GM23248 (cell line): Measurements from ENCODE around the gene TBCK. TPM values are rescaled to one million over a fixed set of nuclear protein-coding genes. Genes with fewer than 3 reads are reported as not detected.

Experiments used
- DNase-seq: peaks from one replicate; pipeline ENCODE4 v3.0.0-alpha.2; 2015
- H2AFZ ChIP-seq: fragments of 200-600 bp; sonication (generic); 2 replicates; pipeline ENCODE4 v1.6.1; 2016; ENCODE audit warnings: antibody characterized with exemption
- H3F3A ChIP-seq: fragments of 200-600 bp; sonication (generic); 2 replicates; pipeline ENCODE4 v1.6.1; 2016; ENCODE audit warnings: mild to moderate bottlenecking, antibody characterized with exemption, mixed run types; ENCODE audit not compliant: insufficient read depth
- H3K27ac ChIP-seq: fragments of 200-600 bp; sonication (generic); 2 replicates; pipeline ENCODE4 v1.5.1; 2016; ENCODE audit warnings: mild to moderate bottlenecking
- H3K27me3 ChIP-seq: fragments of 200-600 bp; sonication (generic); replicated peaks from 2 replicates; pipeline ENCODE4 v1.6.1; 2016; ENCODE audit warnings: mild to moderate bottlenecking; ENCODE audit not compliant: insufficient read depth
- H3K36me3 ChIP-seq: fragments of 200-600 bp; sonication (generic); 2 replicates; pipeline ENCODE4 v1.6.1; 2016; ENCODE audit warnings: low read depth, mild to moderate bottlenecking
- H3K4me1 ChIP-seq: fragments of 200-600 bp; sonication (generic); 2 replicates; pipeline ENCODE4 v1.6.1; 2016; ENCODE audit warnings: mild to moderate bottlenecking; ENCODE audit not compliant: insufficient read depth
- H3K4me2 ChIP-seq: fragments of 200-600 bp; sonication (generic); one replicate; pipeline ENCODE4 v1.6.1; 2016; ENCODE audit warnings: mild to moderate bottlenecking; ENCODE audit not compliant: unreplicated experiment
- H3K4me3 ChIP-seq: fragments of 200-600 bp; sonication (generic); 2 replicates; pipeline ENCODE4 v1.5.1; 2016; ENCODE audit warnings: mild to moderate bottlenecking
- H3K79me2 ChIP-seq: fragments of 200-600 bp; sonication (generic); 2 replicates; pipeline ENCODE4 v1.6.1; 2016; ENCODE audit warnings: mild to moderate bottlenecking; ENCODE audit not compliant: insufficient read depth
- H3K9ac ChIP-seq: fragments of 200-600 bp; sonication (generic); 2 replicates; pipeline ENCODE4 v1.6.1; 2016; ENCODE audit warnings: mild to moderate bottlenecking
- H3K9me2 ChIP-seq: fragments of 200-600 bp; sonication (generic); 2 replicates; pipeline ENCODE4 v1.6.1; 2016; ENCODE audit warnings: mixed run types, mild to moderate bottlenecking, moderate library complexity; ENCODE audit not compliant: insufficient read depth
- H3K9me3 ChIP-seq: fragments of 200-600 bp; sonication (generic); one replicate; pipeline ENCODE4 v1.6.1; 2017; ENCODE audit warnings: low read depth
- H4K20me1 ChIP-seq: fragments of 200-600 bp; sonication (generic); 2 replicates; pipeline ENCODE4 v1.6.0; 2016; ENCODE audit not compliant: insufficient read depth
- EZH2 ChIP-seq: fragments of 200-600 bp; sonication (generic); IDR thresholded peaks from 2 replicates; pipeline ENCODE4 v1.6.1; 2018; ENCODE audit warnings: antibody characterized with exemption, mild to moderate bottlenecking; ENCODE audit not compliant: insufficient read depth, poor library complexity, severe bottlenecking
- EZH2phosphoT487 ChIP-seq: fragments of 200-600 bp; sonication (generic); IDR thresholded peaks from 2 replicates; pipeline ENCODE4 v1.6.1; 2018; ENCODE audit warnings: antibody characterized with exemption, moderate library complexity, mild to moderate bottlenecking, low read depth; ENCODE audit not compliant: insufficient read depth
- WGBS, 2 experiments: methylation state at CpG; one replicate each; pipeline ENCODE4 v1.1.6; 2015 to 2017; ENCODE audit warnings: low lambda C conversion rate in 2 of 2, low coverage in 1 of 2; ENCODE audit errors: missing lambda C conversion rate in 2 of 2; 5-methylcytosine and 5-hydroxymethylcytosine counted together
- in situ Hi-C: fragments of 300-500 bp; cut with MboI; formaldehyde crosslinking; loops from 2 replicates; pipeline ENCODE4 v1.15.0; 2020
- polyA plus RNA-seq: library from polyadenylated mRNA; unstranded; fragments of >200 nt; fragmentation: Nextera tagmentation; extraction: Ambion mirVana; gene quantifications from 2 replicates; pipeline ENCODE4 v1.2.1, GENCODE V29; 2016
- total RNA-seq: library from RNA; depleted of rRNA; stranded (reverse); fragments of >200 nt; shearing (Covaris generic); gene quantifications from 2 replicates; pipeline ENCODE4 v1.2.3, GENCODE V29; 2014

The TBCK gene
- total and polyA plus RNA-seq, 2 experiments from 2014 or later, result 35.2 to 45.8 TPM

GRCh38 chr4:106314960-106315359 is 1.0 kb downstream of the TBCK start:
- Histone ChIP-seq H3K4me1 (peaks cover 73% of the 10 kb centered on the region), H3K9me2 (no peaks in the 10 kb centered on the region), H2AFZ (peak overlapping the region; percentile 83), H3K27ac (peak overlapping the region; percentile 94), H3K4me3 (peak overlapping the region; percentile 93), H3K9me3 (no peaks in the 10 kb centered on the region), H3K27me3 (no peaks in the 10 kb centered on the region), H4K20me1 (no peaks in the 10 kb centered on the region), H3K4me2 (peak overlapping the region; percentile 93), H3K36me3 (no peaks in the 10 kb centered on the region), H3K9ac (peak overlapping the region; percentile 96), H3K79me2 (peaks cover 92% of the 10 kb centered on the region), H3F3A (peaks cover 26% of the 10 kb centered on the region)
- in situ Hi-C loops, result no loop called here
- WGBS, 2 experiments, result 43 to 46% methylated on average over 6 of the region's 6 CpGs
- DNase-seq, result no peak
- TF ChIP-seq EZH2 (no peak), EZH2phosphoT487 (no peak)

GRCh38 chr4:106312997-106313522 is 2.9 kb downstream of the TBCK start:
- Histone ChIP-seq H3K4me3 (peak overlapping the region; percentile 49), H3K27ac (peak overlapping the region; percentile 74), H3K36me3 (0 out of 2 replicates have a peak, but pooled peaks cover 3% of the 10 kb centered on the region), H3K27me3 (no peaks in the 10 kb centered on the region), H3K9me3 (no peaks in the 10 kb centered on the region), H3K4me2 (peak overlapping the region; percentile 72), H3K79me2 (peaks cover 92% of the 10 kb centered on the region), H4K20me1 (no peaks in the 10 kb centered on the region), H3K9ac (peak overlapping the region; percentile 19), H2AFZ (no peak overlapping the region), H3F3A (peaks cover 26% of the 10 kb centered on the region), H3K4me1 (peaks cover 56% of the 10 kb centered on the region), H3K9me2 (no peaks in the 10 kb centered on the region)
- DNase-seq, result no peak
- in situ Hi-C loops, result no loop called here
- 53 to 63% methylated on average over 3 of the region's 3 CpGs for WGBS, 2 experiments
- TF ChIP-seq EZH2 (no peak), EZH2phosphoT487 (no peak)

- peak overlapping the region; percentile 74 for H3K27ac ChIP-seq
- H3F3A ChIP-seq, result peaks cover 26% of the 10 kb centered on the region
- no peak overlapping the region for H2AFZ ChIP-seq
- H3K36me3 ChIP-seq, result peaks cover 9% of the 10 kb centered on the region
- H3K9me2 ChIP-seq, result no peaks in the 10 kb centered on the region
- TF ChIP-seq EZH2, result no peak
- TF ChIP-seq EZH2phosphoT487, result no peak
- H3K27me3 ChIP-seq, result no peaks in the 10 kb centered on the region
- no peaks in the 10 kb centered on the region for H3K9me3 ChIP-seq
- no peaks in the 10 kb centered on the region for H4K20me1 ChIP-seq
- H3K4me1 ChIP-seq, result peaks cover 50% of the 10 kb centered on the region
- peaks cover 92% of the 10 kb centered on the region for H3K79me2 ChIP-seq
- 3 to 8% methylated on average over 1 of the region's 1 CpG for WGBS, 2 experiments
- peak; percentile 84 for DNase-seq
- in situ Hi-C loops, result no loop called here
- H3K4me3 ChIP-seq, result peak overlapping the region; percentile 49
- peak overlapping the region; percentile 72 for H3K4me2 ChIP-seq
- H3K9ac ChIP-seq, result peak overlapping the region; percentile 27
These were observed 3.6 kb downstream of the TBCK start for GRCh38 chr4:106312377-106312776.

GRCh38 chr4:106306561-106306960 is 9.4 kb downstream of the TBCK start:
- TF ChIP-seq EZH2 (no peak), EZH2phosphoT487 (no peak)
- Histone ChIP-seq H3K36me3 (peaks cover 15% of the 10 kb centered on the region), H3K27ac (no peak overlapping the region), H2AFZ (no peak overlapping the region), H3K9me3 (no peaks in the 10 kb centered on the region), H3K27me3 (no peaks in the 10 kb centered on the region), H3F3A (peaks cover 7% of the 10 kb centered on the region), H3K9ac (no peak overlapping the region), H3K4me1 (peaks cover 27% of the 10 kb centered on the region), H3K79me2 (peaks cover 58% of the 10 kb centered on the region), H3K4me2 (no peak overlapping the region), H3K9me2 (no peaks in the 10 kb centered on the region), H3K4me3 (no peak overlapping the region), H4K20me1 (no peaks in the 10 kb centered on the region)
- no peak for DNase-seq
- in situ Hi-C loops, result no loop called here
